GM18507 (cell line): ENCODE results near the gene ZBTB48.

Experiments
- DNase-seq: peaks from one replicate; pipeline ENCODE4 v3.0.0; 2011; ENCODE audit warnings: low read depth; ENCODE audit not compliant: insufficient read length; ENCODE audit errors: extremely low spot score
- FAIRE-seq: peaks from 2 replicates; lab custom pipeline; 2011; peaks lifted over from hg19 to GRCh38; lab: Jason Lieb, UNC

ZBTB48 gene

DNA sequence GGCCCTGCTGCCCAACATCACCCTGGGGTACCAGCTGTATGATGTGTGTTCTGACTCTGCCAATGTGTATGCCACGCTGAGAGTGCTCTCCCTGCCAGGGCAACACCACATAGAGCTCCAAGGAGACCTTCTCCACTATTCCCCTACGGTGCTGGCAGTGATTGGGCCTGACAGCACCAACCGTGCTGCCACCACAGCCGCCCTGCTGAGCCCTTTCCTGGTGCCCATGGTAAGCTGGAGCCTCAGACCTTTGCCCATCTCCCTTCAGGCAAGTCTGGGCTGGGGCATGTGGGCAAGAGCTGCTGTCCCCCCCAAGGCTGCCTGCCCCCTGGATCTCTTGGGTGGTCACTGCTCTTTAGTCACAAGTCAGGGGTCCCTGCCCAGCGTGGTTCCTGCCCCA lies 8.8 kb upstream of the ZBTB48 start:
- DNase-seq (no peak), FAIRE-seq (no peak)

DNA sequence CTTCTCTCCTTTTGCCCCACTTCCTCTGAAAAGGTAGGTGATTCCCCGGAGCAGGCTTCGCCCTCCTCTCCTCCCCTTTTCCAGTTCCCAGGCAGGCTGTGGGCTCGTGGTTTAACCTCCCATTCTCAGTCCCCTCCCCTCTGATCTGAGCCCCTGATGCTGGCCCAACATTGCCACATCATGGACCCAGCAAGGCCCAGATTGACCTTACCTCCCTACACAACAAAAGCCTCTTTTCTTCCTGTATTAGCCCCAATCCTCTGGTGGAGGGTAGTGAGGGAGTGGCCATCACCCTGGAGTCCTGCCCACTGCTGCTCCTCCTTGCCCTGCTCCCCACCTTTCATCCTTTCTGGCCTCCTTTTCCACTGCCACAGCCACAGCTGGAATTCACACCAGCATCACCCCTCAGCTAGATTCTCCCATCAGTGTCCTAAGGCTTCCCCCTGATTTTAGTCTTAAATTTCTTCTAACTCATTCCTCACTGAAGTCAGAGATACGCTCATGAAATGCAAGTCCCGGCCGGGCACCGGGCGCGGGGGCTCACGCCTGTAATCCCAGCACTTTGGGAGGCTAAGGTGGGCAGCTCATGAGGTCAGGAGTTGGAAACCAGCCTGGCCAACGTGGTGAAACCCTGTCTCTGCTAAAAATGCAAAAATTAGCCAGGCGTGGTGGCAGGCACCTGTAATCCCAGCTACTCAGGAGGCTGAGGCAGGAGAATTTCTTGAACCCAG lies 7.0 kb upstream of the ZBTB48 start:
- DNase-seq, result no peak
- FAIRE-seq, result no peak

DNA sequence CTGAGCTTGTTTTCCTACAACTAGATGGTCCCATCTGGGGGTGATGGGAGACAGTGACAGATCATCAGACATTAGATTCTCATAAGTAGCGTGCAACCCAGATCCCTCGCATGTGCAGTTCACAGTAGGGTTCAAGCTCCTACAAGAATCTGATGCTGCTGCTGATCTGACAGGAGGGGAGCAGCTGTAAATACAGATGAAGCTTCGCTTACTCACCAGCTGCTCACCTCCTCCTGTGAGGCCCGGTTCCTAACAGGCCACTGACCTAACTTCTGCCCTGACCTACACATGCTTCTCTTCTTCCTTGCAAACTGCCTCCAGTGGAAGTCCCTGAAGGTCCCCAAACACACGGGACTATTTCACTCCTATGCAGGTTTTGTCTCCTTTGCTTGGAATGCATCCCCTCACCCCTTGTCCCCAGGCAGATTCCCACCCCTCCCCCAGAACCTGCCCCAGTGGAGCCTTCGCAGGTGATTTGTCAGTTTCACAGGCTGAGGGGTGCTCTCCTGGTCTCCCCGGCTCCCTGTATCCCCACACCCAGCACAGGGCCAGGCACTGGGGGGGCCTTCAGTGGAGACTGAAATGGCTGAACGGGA lies 5.7 kb upstream of the ZBTB48 start:
- DNase-seq (no peak), FAIRE-seq (no peak)

DNA sequence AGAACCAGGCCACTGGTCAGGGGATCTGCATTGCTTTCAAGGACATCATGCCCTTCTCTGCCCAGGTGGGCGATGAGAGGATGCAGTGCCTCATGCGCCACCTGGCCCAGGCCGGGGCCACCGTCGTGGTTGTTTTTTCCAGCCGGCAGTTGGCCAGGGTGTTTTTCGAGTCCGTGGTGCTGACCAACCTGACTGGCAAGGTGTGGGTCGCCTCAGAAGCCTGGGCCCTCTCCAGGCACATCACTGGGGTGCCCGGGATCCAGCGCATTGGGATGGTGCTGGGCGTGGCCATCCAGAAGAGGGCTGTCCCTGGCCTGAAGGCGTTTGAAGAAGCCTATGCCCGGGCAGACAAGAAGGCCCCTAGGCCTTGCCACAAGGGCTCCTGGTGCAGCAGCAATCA lies 5.0 kb upstream of the ZBTB48 start:
- no peak for DNase-seq
- no peak for FAIRE-seq

DNA sequence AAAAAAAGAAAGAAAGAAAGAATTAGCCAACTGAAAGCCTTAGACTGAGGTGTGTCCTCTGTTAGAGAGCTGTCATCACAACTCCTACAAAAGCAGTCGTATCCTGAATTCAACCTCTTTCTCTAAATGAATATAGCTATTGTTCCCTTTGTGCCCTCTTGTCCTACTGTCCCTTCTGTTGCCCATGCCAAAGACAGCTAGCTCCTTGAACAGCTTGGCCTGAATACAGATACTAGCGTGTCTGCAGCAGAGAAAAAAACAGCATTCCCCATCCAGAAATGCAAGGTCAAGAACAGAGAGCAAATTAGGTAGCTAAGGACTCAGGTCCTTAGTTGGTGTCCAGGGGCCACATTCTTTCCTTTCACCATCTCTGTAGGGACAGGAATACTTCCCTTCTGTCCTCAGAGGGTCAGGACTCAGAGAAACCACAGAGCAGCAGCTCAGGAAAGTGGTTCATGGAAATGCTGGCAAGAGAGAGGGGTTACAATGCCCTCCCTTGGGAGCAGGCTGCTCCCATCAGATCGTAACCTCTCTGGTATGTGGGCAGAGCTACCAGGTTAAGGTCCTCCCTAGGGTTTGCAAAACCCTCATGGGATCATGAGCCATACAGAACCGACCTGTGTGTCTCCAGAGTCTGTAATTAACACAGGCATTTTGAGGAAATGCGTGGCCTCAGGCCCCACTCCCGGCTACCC lies 1.8 kb upstream of the ZBTB48 start:
- DNase-seq (no peak), FAIRE-seq (no peak)

DNA sequence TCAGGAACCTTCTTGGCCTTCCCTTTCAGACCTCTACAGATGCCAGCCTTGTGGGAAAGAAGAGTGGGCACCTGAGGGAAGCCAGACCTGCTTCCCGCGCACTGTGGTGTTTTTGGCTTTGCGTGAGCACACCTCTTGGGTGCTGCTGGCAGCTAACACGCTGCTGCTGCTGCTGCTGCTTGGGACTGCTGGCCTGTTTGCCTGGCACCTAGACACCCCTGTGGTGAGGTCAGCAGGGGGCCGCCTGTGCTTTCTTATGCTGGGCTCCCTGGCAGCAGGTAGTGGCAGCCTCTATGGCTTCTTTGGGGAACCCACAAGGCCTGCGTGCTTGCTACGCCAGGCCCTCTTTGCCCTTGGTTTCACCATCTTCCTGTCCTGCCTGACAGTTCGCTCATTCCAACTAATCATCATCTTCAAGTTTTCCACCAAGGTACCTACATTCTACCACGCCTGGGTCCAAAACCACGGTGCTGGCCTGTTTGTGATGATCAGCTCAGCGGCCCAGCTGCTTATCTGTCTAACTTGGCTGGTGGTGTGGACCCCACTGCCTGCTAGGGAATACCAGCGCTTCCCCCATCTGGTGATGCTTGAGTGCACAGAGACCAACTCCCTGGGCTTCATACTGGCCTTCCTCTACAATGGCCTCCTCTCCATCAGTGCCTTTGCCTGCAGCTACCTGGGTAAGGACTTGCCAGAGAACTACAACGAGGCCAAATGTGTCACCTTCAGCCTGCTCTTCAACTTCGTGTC lies 995 bp upstream of the ZBTB48 start:
- FAIRE-seq (no peak), DNase-seq (no peak)

DNA sequence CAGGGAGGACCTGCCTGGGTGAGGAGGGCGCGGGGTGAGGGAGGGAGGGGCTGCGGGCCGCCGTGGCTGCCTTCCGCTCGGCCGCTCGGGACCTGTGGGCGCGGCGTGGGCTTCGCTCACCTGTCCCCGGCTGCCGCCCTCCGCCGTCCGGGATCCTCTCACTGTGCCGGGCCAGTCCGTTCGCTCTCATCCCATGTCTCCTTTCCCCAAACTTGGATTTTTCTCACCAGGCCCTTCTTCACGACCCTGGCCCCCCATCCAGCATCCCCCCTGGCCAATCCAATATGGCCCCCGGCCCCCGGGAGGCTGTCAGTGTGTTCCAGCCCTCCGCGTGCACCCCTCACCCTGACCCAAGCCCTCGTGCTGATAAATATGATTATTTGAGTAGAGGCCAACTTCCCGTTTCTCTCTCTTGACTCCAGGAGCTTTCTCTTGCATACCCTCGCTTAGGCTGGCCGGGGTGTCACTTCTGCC lies 362 bp downstream of the ZBTB48 start:
- no peak for DNase-seq

DNA sequence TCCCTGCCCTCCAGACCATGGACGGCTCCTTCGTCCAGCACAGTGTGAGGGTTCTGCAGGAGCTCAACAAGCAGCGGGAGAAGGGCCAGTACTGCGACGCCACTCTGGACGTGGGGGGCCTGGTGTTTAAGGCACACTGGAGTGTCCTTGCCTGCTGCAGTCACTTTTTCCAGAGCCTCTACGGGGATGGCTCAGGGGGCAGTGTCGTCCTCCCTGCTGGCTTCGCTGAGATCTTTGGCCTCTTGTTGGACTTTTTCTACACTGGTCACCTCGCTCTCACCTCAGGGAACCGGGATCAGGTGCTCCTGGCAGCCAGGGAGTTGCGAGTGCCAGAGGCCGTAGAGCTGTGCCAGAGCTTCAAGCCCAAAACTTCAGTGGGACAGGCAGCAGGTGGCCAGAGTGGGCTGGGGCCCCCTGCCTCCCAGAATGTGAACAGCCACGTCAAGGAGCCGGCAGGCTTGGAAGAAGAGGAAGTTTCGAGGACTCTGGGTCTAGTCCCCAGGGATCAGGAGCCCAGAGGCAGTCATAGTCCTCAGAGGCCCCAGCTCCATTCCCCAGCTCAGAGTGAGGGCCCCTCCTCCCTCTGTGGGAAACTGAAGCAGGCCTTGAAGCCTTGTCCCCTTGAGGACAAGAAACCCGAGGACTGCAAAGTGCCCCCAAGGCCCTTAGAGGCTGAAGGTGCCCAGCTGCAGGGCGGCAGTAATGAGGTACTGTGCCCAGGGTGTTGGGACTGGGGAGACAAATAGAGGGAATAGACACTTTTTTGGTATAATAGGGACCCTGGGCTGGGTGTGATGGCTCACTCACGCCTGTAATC lies 1.0 kb downstream of the ZBTB48 start:
- no peak for DNase-seq

More for the DNA sequence above, 362 bp downstream of the ZBTB48 start:
- FAIRE-seq, result no peak

DNA sequence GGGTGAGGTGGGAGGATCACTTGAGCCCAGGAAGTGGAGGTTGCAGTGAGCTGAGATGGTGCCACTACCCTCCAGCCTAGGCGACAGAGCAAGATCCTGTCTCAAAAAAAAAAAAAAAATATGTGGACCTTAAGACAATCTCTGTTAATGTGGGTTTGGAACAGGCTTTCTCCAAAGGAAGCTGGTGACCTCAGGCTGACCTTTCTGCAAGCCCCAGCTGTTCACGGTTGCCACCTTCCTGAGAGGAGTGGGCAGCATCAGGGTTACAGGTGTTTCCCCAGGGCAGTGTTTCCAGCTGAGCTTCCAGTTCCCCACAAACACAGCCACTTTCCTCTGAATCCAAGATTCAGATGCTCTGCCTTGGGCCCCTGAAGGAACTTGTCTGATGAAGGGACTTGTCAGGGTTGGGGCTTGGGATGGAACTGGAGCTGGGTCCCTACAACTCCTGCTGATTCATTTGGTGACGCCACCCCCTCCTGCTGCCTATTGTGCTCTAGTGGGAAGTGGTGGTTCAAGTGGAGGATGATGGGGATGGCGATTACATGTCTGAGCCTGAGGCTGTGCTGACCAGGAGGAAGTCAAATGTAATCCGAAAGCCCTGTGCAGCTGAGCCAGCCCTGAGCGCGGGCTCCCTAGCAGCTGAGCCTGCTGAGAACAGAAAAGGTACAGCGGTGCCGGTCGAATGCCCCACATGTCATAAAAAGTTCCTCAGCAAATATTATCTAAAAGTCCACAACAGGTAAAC lies 1.9 kb downstream of the ZBTB48 start:
- FAIRE-seq (no peak), DNase-seq (no peak)

More for the DNA sequence above, 1.0 kb downstream of the ZBTB48 start:
- no peak for FAIRE-seq

DNA sequence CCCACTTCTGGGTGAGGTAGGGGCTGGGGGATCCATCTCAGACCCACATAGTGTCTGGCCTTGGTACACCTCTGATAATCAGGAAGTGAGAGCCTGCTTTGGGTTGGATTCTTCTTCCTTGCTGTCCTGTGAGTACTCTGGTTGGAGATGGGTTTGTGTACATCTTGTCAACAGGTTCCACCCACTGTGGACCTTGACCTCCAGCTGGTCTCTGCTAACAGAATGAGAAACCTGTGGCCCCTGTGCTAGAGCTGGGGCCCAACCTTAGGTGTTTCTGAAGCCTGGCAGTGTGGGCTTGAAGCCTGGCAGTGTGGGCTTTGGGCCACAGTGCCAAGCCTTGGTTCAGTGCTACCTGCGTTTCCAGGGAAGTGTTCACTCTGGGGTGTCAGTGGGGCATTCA lies 2.6 kb downstream of the ZBTB48 start:
- DNase-seq (no peak), FAIRE-seq (no peak)

DNA sequence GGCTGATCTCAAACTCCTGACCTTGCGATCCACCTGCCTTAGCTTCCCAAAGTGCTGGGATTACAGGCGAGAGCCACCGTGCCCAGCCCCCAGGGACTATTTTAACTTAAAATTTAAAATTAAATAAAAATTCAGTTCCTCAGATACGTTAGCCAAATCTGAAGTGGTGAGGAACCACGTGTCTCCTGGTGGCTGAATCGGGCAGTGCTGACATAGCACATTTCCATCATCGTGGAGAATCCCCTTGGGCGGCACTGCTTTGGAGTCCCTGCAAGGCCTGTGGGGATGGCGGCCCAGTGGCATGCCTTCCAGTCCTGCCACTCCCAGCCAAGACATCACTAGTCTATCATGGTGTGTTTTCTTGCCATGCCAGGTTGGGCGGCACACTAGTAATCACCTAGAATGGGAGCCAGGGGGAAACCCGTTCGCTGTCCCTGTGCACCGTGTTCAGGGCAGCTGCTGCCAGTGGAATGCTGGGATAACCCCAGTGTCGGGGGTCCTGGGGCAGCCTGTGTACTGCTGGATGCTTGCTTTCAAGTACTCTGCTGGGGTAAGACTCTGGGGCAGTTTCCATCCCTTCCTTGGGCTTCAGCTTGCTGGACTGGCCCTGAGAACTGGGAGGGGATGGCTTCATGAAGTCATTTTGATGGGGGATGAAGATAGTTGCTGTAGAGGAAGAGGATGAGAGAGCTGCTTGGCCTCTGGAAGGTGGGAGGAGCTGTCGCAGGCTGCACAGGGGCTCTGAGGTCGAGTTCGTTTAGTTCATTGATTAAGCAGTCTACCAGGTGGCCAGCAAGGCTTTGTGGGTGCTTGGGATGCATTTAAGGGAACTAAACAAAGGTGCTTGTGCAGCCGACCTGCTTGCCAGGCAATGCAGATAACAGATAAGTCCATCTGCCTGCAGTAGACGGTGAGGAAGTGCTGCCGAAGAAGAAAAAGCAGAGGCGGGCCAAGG lies 4.6 kb downstream of the ZBTB48 start:
- FAIRE-seq, result no peak

DNA sequence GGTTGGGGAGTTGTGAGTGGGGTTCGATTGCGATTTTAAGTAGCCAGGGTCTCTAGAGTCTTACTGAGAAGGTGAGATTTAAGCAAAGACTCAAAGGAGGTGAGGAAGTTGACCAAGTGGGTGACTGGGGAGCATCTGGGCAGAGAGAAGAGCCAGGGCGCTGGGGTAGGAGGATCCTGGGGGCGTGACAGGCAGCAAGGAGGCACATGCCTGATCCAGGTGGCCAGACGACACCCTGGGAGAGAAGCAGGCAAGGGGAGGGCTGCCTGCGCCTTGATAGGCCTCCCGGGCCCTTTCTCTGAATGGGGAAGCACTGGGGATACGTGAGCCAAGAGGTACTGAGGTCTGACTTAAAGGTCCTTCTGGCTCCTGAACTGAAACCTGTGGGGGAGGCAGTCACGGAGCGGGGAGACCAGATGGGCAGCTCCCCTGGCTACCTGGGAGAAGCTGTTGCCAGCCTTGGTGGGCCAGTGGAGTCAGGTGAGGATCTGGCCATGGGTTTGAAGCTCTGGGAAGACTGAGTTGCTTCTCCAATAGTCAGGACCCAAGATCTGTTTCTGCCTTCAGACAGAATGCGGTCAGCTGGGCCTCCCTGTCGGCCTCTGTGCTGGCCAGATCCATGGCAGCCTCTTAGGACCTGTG lies 5.4 kb downstream of the ZBTB48 start:
- no peak for FAIRE-seq
- DNase-seq, result no peak

More for the DNA sequence above, 4.6 kb downstream of the ZBTB48 start:
- no peak for DNase-seq

DNA sequence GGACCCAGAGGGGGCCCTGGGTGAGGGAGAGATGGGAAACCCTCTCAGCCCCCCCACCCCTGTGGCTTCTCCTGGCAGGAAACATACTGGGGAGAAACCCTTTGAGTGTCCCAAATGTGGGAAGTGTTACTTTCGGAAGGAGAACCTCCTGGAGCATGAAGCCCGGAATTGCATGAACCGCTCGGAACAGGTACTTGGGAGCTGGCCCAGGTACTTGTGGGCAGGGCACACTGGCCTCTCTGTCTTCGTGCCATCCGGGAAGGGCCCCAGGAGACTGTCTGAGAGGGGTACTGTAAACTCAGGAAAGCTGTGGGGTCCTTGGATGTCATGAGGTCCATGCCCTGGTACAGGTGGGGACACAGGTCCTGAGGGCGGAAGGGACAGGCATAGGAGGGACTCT lies 6.0 kb downstream of the ZBTB48 start:
- FAIRE-seq, result no peak
- DNase-seq, result no peak

DNA sequence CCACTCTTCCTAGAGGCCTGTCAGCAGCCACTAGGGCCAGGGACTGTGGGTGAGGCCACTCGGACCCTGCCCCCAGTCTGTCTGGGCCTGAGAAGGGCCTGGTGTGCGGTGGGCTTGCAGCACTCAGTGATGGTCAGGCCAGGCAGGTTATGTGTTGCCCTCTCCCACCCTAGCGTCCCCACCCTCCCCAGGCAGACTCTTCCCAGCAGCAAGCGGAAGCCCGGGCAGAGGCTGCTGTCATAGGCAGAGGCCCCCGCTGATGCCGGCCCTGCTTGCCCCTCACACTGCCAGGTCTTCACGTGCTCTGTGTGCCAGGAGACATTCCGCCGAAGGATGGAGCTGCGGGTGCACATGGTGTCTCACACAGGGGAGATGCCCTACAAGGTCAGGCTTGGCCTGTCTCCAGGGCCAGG lies 6.6 kb downstream of the ZBTB48 start:
- DNase-seq (no peak), FAIRE-seq (no peak)

DNA sequence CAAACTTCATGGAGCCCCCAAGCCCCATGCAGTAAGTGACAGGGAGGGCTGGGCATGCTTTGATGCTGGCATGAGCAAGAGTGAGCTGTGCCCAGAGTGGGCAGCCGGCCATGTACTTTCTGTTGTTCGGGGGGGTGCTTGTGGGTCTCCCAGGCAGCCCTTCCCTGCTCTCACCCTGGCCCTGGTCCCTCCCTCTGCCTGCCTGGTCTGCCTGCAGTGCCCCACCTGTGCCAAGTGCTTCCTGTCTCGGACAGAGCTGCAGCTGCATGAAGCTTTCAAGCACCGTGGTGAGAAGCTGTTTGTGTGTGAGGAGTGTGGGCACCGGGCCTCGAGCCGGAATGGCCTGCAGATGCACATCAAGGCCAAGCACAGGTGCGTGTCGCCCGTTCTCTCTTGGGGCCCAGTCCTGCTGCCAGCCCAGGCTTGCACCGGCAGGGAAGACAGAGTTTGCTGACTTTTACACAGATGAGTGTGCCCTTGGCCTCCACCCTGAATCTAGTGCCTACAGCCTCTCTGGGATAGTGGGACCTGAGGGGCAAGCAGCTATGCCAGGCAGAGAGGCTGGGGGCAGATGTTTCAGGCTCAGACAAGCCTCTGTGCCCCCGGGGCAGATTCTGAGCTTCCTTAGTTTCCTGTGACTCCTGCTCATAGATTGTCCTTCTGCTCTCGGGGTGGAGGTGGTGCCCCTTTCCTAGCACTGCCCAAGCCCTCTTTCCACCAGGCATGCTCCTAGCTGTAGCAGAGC lies 7.6 kb downstream of the ZBTB48 start:
- DNase-seq (no peak), FAIRE-seq (no peak)

DNA sequence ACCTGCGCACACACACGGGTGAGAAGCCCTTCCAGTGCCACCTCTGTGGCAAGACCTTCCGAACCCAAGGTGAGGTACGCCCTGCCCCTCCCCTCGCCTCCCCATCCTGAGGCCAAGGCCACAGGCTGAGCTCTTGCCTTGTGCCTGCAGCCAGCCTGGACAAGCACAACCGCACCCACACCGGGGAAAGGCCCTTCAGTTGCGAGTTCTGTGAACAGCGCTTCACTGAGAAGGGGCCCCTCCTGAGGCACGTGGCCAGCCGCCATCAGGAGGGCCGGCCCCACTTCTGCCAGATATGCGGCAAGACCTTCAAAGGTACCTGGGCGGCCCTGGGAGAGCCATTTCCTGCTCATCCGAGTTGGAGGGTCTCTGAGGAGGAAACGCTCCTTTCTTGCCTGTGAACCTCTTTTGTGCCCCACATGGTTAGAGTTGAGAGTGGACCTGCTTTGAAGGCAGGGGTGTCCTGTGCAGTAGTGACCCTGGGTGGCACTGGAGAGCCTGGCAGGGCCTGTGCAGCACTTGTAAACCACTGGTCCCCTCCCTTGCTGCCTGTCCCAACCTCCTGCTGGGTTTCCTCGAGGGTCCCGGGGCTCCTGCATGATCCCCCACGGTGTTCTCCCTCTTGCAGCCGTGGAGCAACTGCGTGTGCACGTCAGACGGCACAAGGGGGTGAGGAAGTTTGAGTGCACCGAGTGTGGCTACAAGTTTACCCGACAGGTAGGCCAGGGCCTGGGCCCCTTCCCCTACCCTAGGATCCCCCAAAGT lies 8.5 kb downstream of the ZBTB48 start:
- no peak for DNase-seq
- no peak for FAIRE-seq
